Activated T-cell treated with anti-CD3 and anti-CD28 coated beads, Interleukin-2, amount 50 U/mL, for 1 hour (primary cell): ENCODE results near the gene BCL2.

Experiments used
- DNase-seq: peaks from one replicate; pipeline ENCODE4 v3.0.0-alpha.2; 2020

Gene BCL2

DNA sequence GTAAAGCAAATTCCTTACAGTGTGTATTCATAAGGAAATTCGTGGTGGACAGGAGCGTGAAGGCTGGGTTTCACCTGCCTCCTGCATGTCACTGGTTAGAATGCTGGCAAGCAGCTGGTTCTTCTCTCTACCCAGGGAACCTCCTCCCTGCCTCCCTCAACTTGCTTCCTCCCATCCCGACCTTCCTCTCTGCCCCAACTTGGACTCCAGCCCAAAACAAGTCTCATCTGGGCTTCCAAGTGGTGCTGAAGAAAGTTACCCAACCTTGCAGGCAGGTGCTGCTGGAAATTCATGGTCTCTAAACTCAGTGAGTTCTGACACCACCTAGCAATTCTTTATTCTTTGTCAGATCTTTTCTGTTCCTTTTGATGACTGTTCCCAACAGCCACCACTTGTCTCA lies 184.5 kb downstream of the BCL2 start:
- no peak for DNase-seq

DNA sequence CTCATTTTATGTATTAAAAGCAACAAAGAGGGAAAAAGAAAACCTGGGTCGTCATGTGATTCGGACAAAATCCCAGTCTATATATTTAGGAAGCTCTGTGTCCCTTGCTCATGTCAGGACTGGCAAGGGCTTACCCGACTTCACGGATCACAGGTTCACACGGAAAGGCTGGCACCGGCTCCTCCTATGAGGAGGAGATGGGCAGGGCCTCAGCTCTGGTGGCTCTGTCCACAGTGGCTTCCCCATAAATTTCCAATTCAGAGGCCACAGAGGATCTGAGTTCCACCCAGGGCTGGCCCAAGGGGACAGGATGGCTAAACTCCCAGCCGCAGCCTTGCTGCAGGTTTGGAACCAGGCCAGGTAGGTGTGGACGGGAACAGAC lies 186.8 kb downstream of the BCL2 start:
- no peak for DNase-seq

DNA sequence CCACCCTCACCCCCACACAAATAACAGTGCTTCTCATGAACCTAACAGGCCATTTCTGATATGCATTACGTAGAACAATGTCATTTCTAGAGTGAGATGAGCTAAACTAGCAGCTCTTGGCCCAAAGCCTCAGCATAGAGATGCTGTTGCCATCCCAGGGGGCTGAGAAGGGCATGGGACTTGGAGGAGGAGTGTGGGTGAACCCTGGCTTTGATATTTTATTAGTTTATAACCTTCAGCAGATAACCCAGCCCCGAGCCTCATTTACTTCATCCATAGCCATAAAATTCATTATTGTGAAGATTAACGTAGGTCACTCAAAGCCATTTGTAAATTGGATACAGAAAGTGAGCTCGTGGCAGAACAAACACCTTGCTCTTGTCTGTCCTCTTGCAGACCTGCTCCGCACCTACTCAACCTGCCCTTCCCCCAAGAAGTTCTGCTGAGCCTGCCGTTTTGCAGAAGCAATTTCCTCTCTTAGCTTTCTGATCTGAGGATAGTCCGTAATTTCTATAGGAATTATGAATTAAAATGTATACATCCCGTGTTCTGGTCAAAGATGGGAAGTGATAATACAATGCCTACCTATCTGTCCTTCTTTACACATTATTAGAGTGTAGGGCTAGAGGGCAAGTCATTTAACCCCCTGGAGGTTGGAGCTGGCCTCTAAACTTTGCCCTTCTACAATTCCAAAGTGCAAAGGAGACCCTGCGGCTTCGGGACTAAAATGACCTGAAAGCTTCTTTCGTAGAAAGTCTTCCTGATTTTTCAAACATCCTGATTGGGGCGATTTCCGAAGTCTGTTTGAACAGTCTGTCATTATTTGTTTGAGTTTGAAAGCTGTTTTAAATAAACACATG lies 187.4 kb downstream of the BCL2 start:
- DNase-seq: no peak

DNA sequence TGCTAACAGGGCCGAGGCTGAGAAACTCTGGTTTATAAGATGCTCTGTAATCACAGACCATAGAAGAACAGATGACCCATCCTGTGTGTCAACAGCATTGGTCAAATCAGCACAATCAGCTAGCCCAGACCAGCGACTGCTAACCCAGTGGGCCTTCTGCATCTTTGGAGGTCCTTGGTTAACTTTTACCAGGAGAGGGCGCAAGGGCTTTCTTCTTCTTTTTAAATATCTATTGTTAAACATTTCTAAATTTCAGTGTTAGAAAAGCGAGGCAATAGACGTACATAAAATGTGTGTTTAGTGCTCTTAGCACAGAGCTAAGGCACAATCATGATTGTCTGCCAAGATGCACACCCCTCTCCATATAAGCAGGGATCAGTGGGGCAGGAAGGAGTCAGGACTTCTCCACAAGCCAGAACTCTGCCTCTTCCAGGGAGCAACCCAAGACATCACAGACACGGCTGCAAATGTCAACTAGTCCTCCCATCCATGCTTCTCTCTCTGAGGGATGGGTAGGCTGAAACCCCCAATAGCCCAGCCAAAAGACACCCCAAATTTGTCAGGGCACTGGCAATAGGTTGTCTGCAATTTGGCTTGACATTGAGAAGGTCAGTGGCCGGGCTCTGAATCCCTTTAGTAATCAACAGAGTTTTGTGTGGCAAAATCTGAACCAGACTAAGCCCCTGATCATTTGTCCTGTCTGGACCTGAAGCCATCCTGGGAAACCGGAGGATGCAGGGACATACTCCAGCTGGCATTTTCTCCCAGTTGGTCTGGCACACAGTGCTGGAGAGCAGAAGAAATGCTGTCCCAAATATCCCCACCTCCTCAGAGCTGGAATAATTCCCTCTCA lies 188.2 kb downstream of the BCL2 start:
- peak; percentile 50 for DNase-seq

DNA sequence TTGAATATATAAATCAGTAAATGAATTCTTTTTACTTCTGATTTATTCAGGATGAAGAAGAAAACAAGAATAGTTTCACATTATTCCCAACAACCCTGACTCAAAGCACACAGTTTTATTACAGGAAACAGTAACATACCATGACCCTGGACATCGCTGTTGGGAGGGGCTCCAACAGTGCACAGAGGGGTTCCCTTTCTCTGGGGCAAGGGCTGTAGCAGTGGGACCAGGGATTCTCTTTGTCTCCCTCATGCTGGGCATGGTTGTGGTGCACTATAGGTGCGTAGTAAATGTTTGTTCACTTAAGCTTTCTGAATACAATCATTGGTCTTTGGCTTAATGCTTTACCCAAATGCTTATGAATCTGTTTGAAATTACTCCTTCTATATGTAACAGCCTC lies 189.4 kb downstream of the BCL2 start:
- DNase-seq: no peak

DNA sequence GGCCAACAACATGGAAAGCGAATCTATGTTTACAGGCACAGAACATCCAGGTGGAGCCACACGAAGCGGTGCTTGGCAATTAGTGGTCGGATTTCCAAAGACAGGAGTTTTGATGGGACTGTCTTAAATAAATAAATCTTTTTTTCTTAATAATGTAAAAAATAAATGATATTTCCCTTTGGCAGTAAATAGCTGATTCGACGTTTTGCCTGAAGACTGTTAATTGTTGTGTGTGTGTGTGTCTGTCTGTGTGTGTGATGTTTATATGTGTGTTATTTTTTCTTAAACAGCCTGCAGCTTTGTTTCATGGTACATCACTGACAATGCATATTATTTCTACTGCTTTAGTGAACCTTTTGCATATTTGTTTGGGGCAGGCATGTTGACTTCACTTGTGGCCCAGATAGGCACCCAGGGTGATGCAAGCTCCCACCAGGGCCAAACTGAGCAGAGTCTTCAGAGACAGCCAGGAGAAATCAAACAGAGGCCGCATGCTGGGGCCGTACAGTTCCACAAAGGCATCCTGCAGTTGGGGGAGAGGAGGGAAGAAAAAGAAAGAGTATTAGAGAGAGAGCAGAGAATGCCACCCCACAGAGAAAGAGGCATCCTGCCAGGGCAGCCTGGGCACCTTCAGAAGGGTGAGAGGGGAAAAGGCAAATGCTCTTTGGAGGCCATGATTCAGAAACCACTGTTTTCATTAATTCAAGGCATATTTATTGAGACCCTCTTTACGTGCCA lies 191.2 kb downstream of the BCL2 start:
- DNase-seq: no peak

DNA sequence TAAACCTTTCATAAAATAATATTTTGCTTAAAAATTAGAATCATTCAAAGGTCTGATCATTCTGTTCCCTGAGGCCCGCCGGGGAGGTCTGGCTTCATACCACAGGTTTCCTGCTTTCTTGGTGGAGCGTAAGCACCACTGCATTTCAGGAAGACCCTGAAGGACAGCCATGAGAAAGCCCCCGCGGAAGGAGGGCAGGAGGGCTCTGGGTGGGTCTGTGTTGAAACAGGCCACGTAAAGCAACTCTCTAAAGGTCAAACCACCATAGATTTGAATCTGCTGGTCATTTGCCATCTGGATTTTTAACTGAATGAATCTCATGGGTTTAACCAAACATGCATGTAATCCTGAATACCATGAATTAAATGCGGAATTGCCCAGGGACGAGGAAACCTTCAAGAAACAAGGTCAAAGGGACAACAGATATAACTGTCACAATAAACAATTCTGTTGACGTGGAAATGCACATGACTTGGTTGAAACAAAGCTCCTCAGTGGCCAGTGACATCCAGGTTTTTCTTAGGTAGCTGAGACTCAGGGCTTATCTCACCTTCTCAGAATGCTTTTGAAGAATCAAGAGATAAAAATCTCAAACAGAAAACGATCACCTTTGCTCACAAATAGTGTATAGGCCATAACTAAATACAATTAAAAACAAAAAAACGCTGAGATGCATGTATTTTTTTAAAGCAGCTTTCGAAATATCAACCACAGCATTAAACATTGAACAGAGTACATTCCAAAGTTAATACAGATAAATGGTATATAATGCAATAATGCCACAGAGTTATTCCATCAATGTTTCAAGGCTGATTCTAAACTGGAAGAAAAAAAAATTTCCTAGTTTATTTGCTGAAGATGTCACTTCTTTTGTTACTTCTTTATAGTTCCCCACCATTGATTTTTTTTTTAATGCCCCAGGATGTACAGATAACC lies 193.2 kb downstream of the BCL2 start:
- DNase-seq: no peak

DNA sequence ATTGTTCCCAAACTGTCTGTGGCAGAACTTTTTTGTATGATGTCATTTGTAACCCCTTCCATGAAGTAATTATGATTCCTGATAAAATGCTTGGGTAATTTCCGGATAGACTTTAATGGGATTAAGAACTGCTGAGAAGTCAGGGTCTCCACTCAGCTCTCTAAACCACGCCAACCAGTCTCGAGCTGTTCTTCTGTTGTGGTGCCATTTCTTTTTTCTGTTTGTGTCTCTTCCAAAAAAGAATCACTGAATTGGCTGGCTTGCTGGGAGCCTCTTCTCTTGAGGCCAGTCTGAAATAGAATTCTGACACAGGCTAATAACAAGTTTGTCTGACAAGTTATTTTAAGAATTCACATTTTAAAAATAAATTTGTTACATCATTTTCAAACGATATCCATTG lies 198.9 kb downstream of the BCL2 start:
- DNase-seq: no peak

DNA sequence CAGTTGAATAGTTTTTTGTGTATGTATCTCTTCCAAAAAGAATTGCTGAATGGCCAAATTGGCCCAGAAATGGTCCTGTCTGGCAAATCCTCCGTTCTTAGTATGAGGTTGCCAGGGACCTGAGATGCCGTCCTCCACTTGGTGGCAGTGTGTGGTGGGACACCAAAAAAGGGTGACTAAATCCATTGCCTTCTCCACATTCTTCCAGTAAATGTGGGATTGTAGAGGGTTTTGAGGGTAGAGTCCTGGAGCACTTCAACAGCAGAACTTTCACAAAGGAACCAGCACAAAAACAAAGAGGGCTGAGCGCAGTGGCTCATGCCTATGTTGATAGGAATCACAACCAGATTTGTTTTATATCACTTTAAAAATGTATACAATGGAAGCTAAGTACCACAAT lies 199.9 kb downstream of the BCL2 start:
- no peak for DNase-seq

DNA sequence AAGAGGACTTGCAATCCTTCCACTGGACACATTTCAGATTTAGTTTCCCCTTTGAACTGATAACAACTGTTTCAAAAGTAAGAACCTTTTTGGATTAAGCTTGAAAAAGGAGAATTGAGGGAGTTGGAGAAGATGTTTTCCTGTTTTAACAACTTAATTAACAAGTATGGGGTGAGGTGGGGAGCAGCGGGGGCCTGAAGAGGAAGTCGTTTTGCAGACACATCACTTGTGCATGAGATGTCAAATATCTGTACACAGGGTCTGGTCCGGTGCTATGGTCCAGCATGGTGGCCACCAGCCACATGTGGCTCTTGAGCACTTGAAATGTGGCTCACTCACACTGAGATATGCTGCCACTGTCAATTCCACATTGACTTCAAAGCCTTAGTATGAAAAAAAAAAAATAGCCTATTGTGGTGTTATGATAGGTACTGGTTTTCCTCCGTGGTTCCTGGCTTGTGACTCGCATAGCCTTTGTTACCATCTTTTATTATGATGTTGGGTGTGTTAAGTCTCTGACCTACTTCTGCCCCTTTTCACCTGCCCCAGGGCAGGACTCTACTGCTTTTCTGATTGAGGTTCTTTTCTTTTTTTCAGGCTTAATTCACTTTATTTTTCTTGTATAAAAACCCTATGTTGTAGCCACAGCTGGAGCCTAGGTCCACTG lies 205.5 kb downstream of the BCL2 start:
- no peak for DNase-seq

DNA sequence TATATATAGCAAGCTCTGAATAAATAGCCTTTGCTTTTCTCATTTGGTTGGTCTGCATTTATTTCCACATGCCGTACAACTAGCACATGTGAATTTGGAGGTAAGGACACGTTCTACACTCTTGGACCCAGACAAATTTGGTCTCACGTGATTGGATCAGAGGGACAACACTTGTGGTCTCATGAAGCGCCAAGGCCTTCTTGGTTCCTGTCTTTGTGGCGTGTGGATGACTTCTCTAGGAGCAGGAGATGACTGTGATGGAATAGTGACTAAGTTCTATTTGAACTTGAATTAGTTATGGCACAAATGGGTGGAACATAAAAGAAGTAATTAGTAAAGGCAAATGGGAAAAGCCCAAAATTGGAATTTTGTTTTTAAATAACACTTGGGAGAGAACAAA lies 206.9 kb downstream of the BCL2 start:
- DNase-seq: no peak

DNA sequence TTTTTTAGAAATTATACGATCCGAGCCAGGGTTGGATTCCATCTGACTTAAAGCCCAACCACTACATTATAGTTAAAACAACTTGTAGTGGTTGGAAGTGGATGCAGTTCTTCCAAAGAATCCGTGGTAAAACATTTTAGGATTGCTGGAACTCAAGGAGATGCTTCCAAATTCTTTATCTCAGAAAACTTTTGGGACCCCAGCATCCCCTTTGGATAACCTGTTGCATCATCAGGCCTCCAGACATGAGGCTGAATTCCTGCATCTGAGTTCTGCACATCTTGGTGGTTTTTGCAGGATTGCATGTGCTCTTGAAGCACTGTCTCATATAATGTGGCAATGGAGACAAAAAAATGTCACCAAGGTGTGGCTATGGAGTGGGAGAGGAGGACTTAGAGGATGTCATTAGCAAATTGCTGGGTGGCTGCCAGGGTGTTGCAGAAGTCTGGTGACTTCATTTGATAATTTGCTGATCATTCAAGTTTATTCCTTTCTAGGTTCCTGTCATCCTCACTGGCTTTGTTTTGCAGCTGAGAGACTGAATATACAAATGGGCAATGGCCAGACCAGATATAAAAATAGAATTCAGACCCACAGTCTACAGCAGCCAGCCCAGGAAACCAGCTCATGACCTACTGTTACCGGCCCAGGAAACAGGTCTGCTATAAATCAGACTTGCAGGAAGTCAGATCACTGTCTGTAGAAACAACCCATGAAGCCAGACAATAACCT lies 207.7 kb downstream of the BCL2 start:
- DNase-seq: no peak

DNA sequence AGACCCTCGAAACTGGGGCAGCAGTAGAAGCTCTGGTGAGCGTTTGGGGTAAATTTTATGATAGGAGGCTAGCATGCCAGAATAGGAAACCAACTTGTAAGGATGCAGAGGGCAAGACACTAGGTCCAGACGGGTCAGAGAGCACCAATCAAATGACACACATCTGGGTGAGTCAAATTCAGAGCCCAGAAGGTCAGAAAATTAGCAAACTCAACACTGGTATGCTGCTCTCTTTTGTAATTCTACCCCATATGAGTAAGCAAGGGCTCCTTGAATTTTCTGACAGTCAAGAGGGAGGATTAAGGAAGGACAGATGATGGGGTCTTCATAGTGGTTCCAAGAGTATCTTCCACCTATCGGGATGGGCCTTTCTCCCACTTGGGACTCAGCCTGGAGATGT lies 209.8 kb downstream of the BCL2 start:
- no peak for DNase-seq

DNA sequence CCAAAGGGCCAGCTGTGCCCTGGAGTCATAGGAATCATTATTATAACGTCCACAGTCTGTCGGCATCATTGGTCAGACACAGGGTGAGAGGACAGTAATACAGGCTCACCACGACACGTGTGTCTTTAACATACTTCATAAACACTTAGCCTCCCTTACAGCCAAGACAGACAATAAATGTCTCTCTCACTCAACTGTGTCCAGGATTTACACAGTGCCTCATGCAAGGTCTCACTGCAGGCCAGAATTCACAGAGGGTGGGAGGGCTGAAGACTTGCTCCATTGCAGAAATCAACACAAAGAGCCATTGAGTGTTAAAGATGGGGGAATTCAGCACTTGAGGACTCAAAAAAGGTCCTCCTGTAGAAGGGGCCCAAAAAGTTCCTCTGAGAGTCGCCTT lies 210.5 kb downstream of the BCL2 start:
- DNase-seq: no peak

DNA sequence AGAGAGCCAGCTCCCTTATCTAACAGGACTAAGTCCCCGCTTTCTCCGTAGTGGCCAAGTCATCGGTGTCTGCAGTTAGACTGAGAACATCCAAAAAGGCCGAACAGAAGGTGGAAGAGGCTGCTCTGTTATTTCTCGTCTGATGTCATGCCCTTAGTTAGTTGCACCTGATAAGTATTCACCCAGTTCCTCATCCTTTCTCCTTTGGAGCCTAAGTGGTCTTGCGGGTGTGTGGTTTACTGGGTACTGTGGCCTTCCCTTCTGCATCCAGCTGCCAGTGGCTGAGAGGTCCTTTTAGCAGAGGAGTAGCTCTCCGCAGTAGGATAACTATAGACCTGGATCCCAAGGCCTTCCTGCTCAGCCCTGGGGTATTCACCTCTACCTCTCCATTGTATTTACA lies 211.6 kb downstream of the BCL2 start:
- DNase-seq: no peak

DNA sequence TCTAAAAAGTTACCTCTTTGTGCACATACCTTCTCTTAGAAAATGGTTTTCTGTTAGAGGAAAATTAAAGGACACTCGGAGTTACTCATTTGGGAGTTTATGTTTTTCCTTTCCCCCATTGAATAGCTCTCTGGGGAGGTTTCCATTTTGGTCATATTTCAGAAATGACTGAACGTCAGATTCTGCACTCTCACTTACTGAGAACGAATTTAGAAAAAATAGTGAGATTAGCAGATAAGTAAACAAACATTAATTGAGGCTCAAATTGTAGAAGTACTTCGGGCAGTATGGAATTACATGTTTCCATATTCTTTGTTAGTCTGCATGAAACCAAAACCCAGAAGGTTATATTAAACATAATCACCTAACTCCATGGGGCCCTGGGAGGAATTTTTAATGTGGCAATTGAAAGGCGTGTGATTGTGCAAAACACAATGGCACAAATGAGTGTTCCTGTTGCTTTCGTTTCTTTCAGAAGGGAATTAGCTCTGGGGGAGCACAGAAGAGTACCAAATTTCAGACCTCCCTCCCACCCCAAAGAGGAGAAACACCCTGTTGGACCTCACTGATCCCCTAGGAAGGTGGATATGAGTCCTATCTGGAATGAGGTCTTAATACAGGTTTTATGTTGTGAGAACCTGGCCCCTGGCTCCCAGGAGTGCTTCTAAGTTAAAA lies 212.3 kb downstream of the BCL2 start:
- no peak for DNase-seq

DNA sequence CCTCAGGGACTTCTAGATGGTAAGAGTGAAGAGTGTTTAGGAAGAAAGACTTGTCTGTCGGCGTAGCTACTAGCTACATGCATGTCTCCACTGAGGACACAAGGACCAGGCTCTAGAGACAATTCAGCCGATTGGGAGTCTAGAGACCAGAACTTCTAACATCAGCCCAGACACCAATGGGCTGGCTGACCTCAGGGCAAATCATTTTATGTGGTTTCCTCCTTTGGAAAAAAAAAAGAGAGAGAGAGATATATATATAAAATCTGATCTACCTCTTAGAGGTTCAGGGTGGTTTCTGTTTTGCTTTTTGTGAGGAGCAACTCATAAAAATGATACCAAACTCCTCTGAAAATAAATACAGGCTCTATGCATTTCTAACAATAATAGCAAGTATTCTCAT lies 212.8 kb downstream of the BCL2 start:
- DNase-seq: no peak

DNA sequence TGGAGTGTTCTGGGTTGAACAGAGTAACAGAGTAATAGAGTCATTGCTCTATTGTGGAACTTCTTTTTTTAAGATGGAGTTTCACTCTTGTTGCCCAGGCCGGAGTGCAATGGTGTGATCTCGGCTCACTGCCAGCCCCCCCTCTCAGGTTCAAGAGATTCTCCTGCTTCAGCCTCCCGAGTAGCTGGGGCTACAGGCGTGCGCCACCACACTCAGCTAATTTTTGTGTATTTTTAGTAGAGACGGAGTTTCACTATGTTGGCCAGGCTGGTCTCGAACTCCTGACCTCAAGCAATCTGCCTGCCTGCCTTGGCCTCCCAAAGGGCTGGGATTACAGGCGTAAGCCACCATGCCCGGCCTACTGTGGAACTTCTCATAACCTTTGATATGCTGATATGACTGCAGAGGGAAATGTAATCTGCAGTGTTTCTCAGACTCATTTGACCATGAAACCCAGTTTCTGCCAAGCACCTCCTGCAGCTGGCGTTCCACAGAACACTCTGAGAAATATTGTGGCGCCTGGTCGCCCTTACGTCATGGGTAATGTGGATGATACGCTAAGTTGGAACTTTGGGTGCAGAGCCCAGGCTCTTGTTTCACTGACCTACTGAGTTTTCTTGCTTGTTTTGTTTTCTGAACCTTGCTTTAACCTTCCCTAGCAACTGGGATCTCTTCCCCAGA lies 213.8 kb downstream of the BCL2 start:
- no peak for DNase-seq

DNA sequence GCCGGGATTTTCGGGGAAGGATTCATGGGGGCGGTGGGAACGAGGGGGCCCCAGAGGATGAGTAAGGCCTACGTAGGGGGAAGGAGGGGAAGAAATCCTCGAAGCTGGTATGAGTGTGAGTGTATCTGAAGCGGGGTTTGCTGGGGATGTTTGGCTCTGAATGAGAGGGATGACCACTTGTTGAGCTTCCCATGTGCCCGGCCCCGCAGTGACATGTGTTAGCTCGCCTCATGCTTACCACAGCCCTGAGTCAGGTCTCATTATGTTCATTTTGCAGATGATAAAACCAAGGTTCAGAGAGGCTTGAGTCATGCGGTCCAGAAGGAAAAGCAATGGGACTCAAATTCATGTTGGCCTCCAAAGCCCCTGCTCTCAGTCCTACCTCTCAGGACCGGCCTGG lies 214.7 kb downstream of the BCL2 start:
- no peak for DNase-seq
